HG03060 (cell line): Measurements from ENCODE around the gene NCKAP5.

ENCODE experiments used
- ATAC-seq: cut with Tn5 transposase; IDR thresholded peaks from one replicate; pipeline ENCODE4 v1.9.1; 2021; ENCODE audit warnings: low read depth, moderate number of reproducible peaks; ENCODE audit not compliant: unreplicated experiment

NCKAP5 gene

DNA sequence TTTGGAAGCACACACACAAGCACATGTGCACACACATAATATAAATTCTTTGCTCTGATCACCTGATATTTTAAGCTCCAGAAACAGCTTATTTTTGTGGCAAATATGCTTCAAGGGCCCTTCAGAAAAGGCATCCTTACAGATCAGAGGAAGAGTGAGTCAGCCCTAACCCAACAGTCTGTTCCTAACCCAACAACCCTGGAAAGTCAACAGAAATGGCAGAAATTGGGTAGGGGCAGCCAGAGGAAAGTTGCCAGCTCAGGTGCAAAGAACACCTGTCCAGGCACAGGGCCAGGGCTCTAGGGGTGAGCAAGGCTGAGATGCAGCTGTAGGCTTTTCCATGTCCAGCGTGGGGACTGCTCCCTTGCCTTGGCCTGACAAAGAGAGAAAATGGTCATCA is 6.4 kb upstream of the NCKAP5 start:
- no peak for ATAC-seq

DNA sequence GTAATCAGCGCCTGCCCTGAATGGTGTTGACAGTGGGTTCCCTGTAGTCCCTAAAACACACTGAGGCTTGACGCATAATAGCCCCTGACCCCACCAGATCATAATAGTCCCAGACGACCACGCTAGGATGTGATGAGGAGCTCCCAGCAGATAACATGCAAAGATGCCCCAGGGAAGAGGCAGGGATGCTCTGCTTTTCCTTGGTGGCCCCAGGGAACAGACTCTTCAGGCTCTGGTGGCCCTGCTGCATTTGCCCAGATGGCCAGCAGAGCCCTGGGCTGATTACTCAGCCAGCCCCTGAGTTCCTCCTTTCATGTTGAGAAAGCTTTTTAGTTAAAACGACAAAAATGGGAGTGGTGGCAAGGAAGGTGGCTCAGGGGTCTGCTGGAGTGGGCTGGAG is 5.9 kb upstream of the NCKAP5 start:
- no peak for ATAC-seq

DNA sequence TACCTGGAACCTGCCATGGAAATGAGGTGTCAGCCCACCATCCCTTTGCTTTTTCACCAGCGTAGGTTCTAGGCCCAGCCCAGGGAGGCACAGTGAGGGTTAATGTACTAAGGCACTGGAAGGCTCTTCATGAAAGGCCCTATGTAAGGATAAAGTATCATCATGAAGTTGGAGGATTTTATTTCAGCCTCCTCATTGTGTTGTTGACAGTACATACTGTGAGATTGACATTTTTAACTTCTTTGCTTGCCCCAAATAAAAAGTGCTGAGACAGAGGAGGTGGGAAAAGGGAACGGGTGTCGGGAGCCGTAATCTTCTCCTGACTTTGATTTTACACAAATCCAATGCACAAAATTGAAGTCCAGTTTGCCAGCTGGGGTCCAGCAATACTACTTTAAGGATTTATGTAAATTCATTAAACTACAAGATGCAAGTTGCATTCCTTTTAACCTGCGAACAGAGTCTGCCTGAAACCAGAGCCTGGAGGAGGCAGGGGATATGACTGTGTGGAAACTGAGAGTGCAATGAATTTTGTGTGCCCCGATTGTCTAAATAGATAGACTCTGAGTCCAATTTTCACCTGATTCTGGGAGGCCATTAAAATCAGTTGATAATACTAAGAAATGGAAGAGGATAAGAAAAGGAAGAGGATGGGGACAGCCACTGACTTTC is 5.4 kb upstream of the NCKAP5 start:
- ATAC-seq = no peak

DNA sequence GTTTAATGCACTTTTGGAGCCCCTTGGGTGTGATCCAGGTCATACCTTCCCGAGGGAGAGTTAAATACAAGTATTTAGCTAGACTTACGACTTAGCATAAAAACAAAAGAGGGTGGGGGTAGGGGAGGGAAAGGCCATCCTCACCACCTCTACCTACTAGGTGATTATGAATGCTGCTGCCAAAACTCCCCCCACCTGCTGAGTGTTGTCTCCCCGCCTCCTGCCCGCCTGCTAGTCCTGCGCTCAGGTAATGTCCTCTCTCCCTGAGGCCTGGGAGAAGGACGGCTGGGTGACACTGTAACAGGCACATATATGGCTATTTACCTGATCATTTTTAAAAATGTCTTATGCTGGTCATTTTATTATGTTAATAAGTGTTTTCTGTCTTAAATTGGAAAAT is 3.0 kb upstream of the NCKAP5 start:
- no peak for ATAC-seq

DNA sequence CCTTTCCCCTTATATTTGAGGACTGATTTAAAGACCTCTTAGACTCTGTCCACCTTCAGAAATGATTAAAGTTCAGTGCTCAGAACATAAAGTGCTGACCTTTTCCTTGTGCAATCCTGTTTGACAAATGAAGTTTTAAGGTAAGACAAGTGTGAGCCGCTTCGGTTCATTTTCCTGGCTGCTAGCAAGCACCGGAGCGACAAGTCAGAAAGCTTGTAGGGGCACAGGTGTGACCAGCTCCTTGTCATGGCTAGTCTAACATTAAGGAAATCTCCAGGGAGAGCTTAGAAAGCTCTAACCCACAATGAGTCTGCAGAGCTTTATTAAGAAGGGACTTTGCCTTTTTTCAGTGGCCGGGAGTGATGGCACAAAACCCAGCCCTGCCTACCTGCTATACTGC is 2.3 kb upstream of the NCKAP5 start:
- ATAC-seq = no peak

DNA sequence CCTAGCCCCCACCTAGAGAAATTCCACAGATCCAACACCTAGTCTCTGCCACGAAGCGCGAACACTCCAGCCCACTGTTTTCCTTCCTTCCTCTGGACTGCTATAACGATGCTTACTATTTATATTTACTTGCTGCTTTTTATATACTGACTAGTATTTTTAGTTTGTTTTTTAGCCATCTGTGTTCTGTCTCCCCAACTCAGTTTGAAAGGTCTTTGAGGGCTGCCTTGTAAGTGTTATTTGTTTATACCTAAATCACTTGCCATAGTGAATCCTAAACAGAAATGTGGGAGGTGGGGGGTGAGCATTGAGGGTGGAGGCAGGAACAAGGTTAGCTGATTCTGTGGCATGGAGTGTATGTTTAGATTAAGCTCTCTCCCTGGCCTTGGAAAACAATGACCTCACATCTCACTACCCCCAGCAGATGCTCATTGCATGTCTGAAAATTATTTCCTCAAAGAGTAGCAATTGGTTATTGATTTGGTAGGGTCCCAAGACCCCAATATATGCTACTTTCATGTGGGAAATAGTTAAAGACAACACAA is 1.1 kb upstream of the NCKAP5 start:
- no peak for ATAC-seq

DNA sequence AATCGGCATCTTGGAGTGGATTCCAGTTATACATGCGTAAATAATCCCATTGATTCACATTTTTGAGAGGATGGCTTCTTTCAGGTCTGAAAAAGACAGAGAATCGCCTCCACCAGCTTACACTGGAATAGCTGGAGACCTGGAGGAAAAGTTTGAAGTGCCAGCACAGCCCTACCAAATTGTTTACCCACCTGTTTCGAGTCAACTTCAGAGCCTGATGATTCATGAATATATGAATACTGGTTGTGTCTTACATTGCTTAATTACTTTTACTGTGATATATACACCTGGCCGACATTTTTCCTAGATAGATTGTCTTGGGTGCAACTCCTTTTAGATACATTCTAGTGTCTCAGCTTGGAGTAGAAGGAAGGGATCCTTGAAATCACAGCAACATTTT is 335 bp upstream of the NCKAP5 start:
- no peak for ATAC-seq

DNA sequence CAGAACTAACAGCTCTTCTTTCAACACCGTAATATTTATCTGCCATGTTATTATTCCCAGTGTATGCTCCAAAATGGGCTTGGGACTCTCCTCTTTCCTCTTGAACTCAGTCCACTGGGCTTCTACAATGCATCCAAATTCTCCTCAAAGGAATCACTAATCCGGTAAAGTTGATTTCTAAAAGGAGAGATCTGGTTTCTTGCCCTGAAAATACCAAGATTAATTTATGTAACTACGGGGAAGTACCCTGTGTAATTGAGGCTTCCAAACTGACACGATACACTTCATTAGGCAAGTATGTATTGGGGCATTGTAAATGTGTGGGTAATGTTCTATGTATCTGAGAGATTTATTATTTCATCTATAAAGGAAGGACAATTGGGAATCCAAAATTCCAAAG is 5.7 kb downstream of the NCKAP5 start:
- no peak for ATAC-seq

DNA sequence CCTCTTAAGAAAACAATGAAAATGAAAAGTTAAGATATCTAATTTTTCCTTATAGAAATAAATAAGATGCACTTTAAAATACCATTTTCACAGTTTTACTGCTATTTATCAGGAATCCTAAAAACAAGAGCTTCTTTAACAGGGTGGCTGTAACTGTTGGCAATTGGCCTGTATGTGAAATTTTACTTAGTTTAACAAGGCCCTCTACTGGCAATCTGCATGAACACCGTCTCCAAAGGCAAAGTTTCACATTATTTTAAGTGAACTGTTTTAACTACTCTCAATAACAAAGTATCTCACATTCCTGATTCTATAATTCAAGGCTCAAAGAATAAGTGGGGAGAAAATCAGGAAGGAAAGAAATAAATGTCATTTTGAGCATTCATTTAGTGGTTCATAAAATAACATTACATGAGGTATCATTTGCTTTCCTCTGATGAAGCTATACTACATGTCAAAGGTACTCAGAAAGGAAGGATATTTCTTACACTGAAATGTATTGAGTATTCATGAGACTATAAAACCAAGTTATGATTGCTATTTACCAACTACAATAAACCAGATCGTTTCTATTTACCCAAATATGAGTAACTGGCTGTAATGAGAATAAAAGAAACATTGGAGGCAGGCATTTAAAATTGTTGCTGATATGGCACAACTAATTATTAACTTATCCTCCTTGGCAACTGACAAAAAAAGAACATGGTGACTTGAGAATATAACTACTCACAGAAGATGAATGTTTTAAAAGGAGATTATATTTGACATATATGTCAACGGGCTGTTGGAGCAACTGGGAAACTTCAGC is 7.0 kb downstream of the NCKAP5 start:
- ATAC-seq = no peak

DNA sequence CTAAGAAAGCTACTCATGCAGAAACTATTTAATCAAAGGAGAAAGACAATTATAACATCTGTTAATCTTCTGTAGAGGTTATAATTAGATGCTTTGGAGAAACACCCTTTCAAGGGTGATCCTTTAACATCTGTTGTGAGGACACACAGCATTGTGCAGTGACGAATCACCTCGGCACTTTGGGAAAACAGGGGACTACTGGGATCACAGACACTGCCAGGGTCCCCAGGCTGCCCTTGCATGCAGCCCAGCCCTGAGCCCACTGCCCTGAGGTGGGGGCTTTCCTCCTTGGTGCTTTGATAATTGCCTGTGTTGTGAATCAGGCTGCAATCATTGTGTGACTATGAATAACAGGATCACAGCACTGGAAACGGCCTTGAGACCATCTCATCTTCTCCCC is 10.6 kb downstream of the NCKAP5 start:
- ATAC-seq = no peak

DNA sequence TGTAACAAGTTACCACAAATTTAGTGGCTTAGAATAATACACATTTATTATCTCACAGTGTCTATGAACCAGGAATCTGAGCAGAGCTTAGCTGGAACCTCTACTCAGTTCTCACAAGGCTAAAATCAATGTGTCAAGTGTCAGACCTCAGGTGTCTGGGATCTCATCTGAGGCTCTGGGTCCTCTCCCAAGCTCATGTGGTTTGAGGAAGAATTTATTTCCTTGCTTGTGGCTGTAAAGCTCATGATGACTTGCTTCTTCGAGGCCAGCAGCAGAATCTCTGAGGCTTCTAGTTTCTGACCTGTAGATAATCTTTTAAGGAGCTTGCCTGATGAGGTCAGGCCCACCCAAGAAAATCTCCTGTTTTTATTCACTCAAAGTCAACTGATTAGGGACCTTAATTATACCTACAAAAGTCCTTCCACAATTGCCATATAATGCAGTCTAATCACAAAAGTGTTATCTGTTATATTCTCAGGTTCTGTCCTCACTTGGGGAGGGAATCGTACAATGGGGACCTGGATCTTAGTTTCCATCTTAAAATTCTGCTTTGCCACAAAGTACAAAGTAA is 14.3 kb downstream of the NCKAP5 start:
- no peak for ATAC-seq

DNA sequence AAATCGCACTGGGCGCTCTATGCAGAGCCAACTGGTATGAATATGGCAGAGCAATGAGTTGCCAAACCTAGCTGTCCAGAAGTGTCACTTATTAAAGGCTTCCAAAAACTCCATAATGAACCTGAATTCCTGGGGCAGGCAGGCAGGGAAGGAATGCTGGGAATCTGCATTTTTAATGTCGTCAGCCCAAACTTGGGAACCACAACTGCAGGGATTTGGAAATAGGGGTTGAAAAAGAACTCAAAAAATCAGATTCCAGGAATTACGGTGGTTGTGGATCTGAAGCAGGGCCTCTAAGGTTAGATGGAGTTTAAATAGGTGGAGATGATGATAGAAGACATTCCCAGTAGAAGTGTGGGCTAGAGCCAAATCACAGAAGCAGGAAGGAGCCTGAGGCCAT is 15.0 kb downstream of the NCKAP5 start:
- no peak for ATAC-seq

DNA sequence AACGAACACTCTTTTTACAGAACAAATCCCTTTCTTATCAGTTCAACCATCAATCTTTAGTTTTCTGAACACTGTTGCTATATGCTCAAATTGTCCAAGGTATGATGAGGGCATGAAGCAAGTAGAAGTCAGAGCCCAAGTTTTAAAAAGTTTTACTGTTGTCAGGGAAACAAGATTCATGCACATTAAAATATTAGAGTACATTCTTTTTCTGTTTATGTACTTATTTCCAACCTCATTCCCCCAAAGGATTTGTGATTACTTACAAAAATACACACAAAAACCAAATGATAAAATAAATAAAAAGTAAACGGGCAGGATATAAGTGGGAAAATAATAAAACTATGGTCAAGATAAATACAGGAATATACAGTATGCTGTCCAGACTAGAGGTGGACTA is 15.4 kb downstream of the NCKAP5 start:
- no peak for ATAC-seq

DNA sequence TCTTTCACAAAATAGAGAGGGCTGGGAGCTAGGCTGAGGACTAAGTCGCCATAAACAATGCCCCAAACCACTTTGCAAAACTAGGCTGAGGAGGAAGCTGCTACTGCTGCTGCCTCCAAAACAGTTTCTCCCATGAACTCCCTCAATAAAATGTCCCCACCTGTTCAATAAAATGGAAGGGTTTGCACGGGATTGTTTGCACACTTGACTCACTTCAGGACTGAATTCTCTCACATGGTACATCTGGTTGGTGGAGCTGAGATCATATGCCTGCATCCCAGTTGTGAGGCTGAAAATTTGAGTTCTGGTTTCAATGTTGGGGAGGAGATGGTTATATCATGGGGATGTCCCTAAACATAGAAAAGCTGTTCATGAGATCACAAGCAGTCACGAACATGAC is 26.5 kb downstream of the NCKAP5 start:
- no peak for ATAC-seq

DNA sequence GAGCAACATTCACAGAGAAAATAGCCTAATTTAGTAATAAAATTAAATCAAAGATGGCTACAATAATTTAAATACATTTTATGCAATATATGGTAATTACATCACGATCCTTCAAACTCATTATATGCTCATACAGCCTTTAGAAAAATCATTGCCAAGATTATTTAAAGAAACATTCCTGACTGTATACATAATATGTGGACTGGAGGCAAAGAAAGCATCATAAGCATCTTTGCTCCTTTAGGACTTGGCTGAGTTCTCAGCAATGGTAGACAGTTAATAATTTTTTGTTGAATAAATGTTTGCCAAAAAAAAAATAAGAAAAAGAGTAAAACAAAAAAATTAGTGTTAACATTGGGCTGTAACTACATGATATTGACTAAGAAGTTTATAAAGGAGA is 26.9 kb downstream of the NCKAP5 start:
- ATAC-seq = no peak

DNA sequence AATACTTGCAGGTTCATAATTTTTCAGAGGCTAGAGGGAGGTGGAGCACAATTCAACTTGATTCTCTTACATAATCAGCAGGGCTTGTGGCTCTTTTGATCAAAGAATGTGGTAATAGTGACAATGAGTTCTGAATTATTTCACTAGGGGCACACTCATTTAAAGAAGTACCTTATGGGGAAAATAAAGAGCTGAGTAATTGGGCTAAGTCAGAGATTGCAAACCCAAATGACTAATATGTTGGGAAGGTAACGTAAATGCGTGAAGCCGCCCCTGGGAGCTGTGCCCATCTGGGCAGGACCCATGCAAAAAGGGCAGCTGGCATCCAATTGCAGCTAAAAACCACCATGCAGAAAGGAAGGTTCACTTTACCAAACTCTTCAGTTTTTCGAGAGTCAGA is 35.3 kb downstream of the NCKAP5 start:
- ATAC-seq = no peak

DNA sequence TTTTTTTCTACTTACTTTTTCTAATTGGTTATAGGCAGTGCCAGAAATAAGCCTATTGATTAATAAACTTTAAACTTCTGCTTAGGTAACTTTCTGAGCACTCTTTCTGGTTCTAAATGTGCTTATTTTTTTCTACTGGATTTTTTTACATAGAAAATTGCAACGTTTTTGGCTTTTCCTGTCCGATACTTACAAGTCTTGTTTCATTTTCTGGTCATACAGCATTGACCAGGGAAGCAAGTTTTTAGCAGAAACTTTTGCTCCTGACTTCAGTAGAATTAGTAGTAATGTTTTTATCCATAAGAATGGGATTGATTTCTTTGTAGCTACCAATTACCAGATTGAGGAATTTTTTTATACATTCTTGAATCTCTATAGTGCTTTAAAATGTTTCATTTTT is 36.9 kb downstream of the NCKAP5 start:
- no peak for ATAC-seq

DNA sequence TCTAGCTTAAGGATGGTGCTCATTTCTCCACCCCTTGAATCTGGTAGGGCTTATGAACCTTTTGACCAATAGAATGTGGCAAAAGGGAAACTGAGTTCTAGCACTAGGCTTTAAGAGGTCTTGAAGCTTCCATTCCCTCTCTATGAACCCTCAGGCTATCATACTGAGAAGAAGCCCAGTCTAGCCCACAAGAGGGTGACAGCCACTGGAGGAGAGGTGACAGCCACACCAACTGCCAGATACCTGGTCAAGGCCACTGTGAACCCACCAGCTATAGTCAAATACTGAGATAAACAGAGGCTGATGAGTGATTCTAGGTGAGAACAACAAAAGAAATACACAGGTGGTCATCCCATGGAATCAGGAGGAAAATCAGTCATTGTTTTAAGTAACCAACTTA is 37.6 kb downstream of the NCKAP5 start:
- ATAC-seq = no peak

DNA sequence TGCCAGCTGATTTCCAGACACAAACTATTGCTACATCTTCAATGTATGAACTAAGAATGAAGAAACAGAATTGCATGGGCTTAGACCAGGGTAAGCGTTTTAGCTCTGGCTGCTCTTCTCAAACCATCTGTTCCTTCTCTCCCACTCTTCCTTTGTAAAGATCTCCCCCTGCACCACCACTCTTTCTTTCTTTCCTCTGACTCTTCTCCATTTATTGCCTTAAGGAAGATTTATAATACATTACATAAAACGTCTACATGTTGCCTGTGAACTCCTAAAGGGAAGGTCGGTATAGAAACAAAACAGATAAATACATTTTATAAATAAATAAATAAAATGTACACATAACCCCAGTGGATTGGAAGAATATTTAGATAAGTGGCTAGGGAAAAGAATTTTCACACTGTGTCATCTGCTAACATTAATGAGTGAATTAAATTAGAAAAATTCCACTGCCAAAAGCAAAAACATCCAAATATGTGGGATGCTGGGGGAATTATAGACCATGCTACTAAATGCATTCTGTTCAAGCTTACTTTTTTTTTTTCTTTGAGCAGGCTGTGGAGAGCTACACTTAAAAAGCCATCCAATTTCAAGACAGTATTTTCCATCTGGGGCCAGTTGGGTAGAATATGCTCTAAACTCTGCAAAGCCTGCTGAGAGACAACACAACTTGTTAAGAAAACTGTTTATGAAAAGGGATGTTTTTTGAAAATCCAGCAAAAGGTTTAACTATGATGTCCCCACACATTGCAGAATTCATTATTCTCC is 41.5 kb downstream of the NCKAP5 start:
- no peak for ATAC-seq

DNA sequence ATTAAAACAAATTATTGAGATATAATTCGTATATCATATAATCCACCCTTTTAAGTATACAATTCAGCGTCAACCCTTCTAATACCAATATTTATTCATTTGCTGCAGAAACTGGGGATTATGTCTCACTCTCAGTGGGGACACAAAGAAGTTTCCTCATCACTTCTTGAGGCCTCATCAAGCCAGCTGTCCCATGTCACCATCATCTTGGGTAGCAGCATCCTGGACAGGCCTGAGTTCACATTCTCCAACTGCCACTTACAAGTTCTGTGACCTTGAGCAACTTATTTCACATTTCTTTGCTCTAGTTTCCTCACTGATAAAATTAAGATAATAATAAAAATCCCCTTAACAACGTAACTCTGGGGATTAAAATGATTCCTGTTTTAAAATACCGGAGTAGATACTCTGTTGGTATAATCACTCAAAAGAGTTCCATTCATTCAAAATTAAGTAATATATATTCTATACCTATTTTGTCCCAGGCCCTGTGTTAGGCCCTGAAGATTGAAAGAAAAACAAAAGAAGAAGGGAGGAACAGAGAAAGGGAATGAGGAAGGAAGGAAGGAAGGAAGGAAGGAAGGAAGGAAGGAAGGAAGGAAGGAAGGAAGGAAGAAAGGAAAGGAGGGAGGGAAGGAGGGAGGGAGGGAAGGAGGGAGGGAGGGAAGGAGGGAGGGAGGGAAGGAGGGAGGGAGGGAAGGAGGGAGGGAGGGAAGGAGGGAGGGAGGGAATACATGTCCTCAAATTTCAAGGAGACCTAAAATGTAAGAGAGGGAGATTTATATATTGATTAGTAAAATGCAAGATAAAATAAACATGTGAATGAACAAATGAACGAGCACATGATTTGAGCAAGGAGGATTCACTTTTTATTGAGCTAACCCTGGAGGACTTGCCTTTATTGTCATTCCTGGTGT is 42.4 kb downstream of the NCKAP5 start:
- ATAC-seq = no peak
